ENCODE measurements around the gene RAB9A. TPM values are rescaled to one million over a fixed set of nuclear protein-coding genes. Genes with fewer than 3 reads are reported as not detected.

The RAB9A gene
- total and polyA plus RNA-seq, 9 of the 15 experiments (the other 6 are each of a cell fraction or from before 2014, with no cell fraction given), result 13.5 to 20.8 (median 17.7) TPM

GRCh38 chrX:13652850-13653693 is 35.9 kb upstream of the RAB9A start, which contains the start of gene TCEANC (continued):
- peak in 1 of 3 experiments; percentile 89; a peak in 2 of 6 replicates for TF ChIP-seq ZBTB11 (CRISPR knock-in tag; IDR thresholded peaks at IDR 0.05)
- no peak for TF ChIP-seq ZNF707 (CRISPR knock-in tag; conservative IDR thresholded peaks at IDR 0.05)
- no peak for TF ChIP-seq ARNT (IDR thresholded peaks at IDR 0.05)
- TF ChIP-seq, protein P1, sequence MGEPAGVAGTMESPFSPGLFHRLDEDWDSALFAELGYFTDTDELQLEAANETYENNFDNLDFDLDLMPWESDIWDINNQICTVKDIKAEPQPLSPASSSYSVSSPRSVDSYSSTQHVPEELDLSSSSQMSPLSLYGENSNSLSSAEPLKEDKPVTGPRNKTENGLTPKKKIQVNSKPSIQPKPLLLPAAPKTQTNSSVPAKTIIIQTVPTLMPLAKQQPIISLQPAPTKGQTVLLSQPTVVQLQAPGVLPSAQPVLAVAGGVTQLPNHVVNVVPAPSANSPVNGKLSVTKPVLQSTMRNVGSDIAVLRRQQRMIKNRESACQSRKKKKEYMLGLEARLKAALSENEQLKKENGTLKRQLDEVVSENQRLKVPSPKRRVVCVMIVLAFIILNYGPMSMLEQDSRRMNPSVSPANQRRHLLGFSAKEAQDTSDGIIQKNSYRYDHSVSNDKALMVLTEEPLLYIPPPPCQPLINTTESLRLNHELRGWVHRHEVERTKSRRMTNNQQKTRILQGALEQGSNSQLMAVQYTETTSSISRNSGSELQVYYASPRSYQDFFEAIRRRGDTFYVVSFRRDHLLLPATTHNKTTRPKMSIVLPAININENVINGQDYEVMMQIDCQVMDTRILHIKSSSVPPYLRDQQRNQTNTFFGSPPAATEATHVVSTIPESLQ (CRISPR knock-in tag; IDR thresholded peaks at IDR 0.05), result no peak; the same call in 1 of the 2 replicates
- 0 out of 2 replicates have a peak, but pooled peaks have one; percentile 9 for TF ChIP-seq MAFG (tag; conservative IDR thresholded peaks at IDR 0.05)
- TF ChIP-seq MCM5 (IDR thresholded peaks at IDR 0.05; ENCODE audit: low read depth), result no peak
- no peak for TF ChIP-seq ZNF445 (CRISPR knock-in tag; IDR thresholded peaks at IDR 0.05; ENCODE audit: low read depth)
- TF ChIP-seq BRF1 (IDR thresholded peaks at IDR 0.05; ENCODE audit: borderline replicate concordance, extremely low read depth, insufficient read length), result no peak
- TF ChIP-seq SPI1 (IDR thresholded peaks at IDR 0.05; ENCODE audit: borderline replicate concordance, low read depth, low read length), result 0 out of 2 replicates have a peak, but pooled peaks have one; percentile 0
- no peak for TF ChIP-seq CBX5 (IDR thresholded peaks at IDR 0.05; ENCODE audit: borderline replicate concordance, low read depth)
- TF ChIP-seq KLF13 (tag; IDR thresholded peaks at IDR 0.05; ENCODE audit: borderline replicate concordance, low read depth), result no peak
- no peak for TF ChIP-seq ZNF431 (CRISPR knock-in tag; IDR thresholded peaks at IDR 0.05)
- no peak for TF ChIP-seq PURB (CRISPR knock-in tag; IDR thresholded peaks at IDR 0.05; ENCODE audit: low read depth)
- no peak for TF ChIP-seq ZNF584 (CRISPR knock-in tag; IDR thresholded peaks at IDR 0.05; ENCODE audit: low read depth)
- TF ChIP-seq TEAD1 (CRISPR knock-in tag; IDR thresholded peaks at IDR 0.05), result peak in 1 of 2 experiments; percentile 49; a peak in 1 of 4 replicates
- no peak for TF ChIP-seq NELFE (IDR thresholded peaks at IDR 0.05; ENCODE audit: insufficient read depth, insufficient read length)
- TF ChIP-seq ZNF217 (CRISPR knock-in tag; IDR thresholded peaks at IDR 0.05), result no peak
- no peak for TF ChIP-seq KLF1 (tag; IDR thresholded peaks at IDR 0.05)
- TF ChIP-seq ZNF507 (tag; conservative IDR thresholded peaks at IDR 0.05), result no peak
- no peak for TF ChIP-seq MBD2 (IDR thresholded peaks at IDR 0.05; ENCODE audit: borderline replicate concordance, low read depth)
